ENCODE data around the gene SLC25A14.

DNA sequence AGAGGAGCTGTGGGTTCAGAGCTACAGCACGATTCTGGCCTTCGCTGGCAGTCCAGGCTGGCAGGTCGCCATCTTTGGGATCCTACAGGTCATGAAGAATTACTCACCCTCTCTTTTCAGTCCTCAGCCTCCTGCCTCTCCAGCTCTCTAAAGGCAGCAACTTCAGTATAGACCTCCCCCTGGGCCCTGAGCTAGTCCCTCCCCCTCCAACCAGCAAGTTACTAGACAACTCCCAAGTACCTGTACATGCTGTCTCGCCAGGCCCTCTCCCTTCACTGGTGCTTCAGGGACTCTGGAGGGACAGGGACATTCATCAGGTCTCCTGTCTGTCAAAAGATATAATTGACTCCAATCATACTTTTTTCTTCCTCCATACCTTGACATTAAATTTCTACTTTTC is 45.8 kb downstream of the SLC25A14 start, which contains the start of gene GPR119:
- TF ChIP-seq, protein P1, sequence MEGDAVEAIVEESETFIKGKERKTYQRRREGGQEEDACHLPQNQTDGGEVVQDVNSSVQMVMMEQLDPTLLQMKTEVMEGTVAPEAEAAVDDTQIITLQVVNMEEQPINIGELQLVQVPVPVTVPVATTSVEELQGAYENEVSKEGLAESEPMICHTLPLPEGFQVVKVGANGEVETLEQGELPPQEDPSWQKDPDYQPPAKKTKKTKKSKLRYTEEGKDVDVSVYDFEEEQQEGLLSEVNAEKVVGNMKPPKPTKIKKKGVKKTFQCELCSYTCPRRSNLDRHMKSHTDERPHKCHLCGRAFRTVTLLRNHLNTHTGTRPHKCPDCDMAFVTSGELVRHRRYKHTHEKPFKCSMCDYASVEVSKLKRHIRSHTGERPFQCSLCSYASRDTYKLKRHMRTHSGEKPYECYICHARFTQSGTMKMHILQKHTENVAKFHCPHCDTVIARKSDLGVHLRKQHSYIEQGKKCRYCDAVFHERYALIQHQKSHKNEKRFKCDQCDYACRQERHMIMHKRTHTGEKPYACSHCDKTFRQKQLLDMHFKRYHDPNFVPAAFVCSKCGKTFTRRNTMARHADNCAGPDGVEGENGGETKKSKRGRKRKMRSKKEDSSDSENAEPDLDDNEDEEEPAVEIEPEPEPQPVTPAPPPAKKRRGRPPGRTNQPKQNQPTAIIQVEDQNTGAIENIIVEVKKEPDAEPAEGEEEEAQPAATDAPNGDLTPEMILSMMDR (IDR thresholded peaks at IDR 0.05 in 8 of 11, conservative IDR thresholded peaks at IDR 0.05 in 3 of 11): no peak
- no peak for TF ChIP-seq POLR2AphosphoS5 (IDR thresholded peaks at IDR 0.05)
